Body of pancreas (tissue), 4 donors: ENCODE results near the gene TGFB1.

Experiments
- CTCF ChIP-seq, 7 experiments: fragments of 450-650 bp in 4 of 7; fragments of 200-600 bp in 3 of 7; sonication (generic) in 3 of 7; IDR thresholded peaks; one replicate each; pipeline ENCODE4 v1.5.1; 2016 to 2019; ENCODE audit warnings: antibody characterized with exemption in 7 of 7
- POLR2A ChIP-seq, 3 donors: fragments of 450-650 bp; IDR thresholded peaks; one replicate each; pipeline ENCODE4 v1.6.1; 2016; ENCODE audit warnings: antibody characterized with exemption in 3 of 3, mild to moderate bottlenecking in 2 of 3

DNA sequence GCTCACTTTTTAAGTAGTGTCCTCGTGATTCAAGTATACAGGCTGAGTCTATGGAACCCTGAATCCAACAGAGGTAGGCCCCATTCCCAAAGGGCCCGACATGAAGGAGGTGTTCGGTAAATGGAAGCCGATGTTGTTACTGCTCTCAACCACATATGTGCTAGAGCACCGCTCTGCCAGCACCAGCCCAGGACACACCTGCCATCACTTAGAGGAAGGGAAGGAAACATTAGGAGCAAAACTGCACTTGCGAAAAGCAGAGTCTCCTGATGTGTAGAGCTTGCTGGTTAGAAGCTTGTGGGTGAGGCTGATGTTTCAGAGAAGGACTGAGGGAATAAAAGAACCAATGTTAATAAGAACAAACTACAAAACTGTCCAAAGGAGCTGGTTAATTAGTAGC is 53.2 kb downstream of the TGFB1 start:
- TF ChIP-seq CTCF (IDR thresholded peaks at IDR 0.05) = no peak
- no peak for TF ChIP-seq POLR2A (IDR thresholded peaks at IDR 0.05)
